Astrocyte of the spinal cord (primary cell): Measurements from ENCODE around the gene HSPA4.

Experiments
- DNase-seq: peaks from one replicate; pipeline ENCODE4 v3.0.0; 2011; ENCODE audit warnings: low read depth, low spot score
- H3K4me3 ChIP-seq: 2 replicates; pipeline ENCODE4 v1.5.1; 2011; ENCODE audit warnings: low read depth, mild to moderate bottlenecking, low read length, moderate library complexity
- CTCF ChIP-seq: IDR thresholded peaks from 2 replicates; pipeline ENCODE4 v1.5.1; 2012; ENCODE audit warnings: low read depth, mild to moderate bottlenecking, low read length, inconsistent platforms
- in situ Hi-C: cut with HindIII; loops from 2 replicates; pipeline ENCODE4 v1.10.0; 2017; ENCODE audit warnings: low sequenced_read_pairs

HSPA4 gene

DNA sequence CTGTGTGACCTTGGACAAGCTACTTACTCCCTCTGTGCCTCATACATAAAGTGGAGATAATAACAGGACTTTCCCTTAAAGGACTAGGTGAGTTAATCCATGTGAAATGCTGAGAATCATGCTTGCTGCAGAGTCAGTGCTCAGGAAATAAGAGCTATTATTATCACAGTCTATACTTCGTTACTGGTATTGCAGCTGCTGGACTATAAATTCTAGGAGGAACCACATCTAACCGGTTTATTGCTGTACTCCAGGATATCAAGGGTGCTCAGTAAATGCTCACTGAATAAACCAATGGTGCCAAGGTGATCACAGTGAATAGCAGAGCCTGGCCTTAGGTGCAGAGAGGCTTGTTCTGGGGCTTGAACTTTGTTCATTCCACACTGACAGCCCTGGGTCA is 69.3 kb downstream of the HSPA4 start:
- in situ Hi-C loops: no loop called here
- no peak overlapping the region for H3K4me3 ChIP-seq
- no peak for TF ChIP-seq CTCF
- DNase-seq: no peak

- no peak overlapping the region for H3K4me3 ChIP-seq
- in situ Hi-C loops: no loop called here
- no peak for DNase-seq
- no peak for TF ChIP-seq CTCF
Measured at GRCh38 chr5:133121611-133122150, 69.9 kb downstream of the HSPA4 start.

DNA sequence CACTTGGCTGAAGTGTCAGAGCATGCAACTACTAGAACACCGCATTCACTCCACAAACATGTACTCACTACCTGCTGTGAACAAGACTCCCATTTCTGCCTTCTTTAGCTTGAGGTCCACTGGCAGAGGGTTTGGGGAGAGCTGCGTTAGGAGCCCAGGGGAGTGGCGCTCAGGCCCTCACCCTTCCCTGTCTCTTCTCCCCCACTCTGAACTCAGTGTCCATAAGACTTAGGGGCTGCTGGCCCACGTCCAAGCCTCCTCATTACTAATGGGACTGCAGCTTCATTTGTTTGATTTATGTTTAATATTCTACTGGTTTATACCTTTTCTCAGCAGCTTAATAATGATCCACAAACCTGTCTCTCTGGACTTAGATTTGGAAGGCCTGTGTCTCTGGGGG is 70.9 kb downstream of the HSPA4 start:
- no peak overlapping the region for H3K4me3 ChIP-seq
- in situ Hi-C loops: no loop called here
- no peak for DNase-seq
- TF ChIP-seq CTCF: no peak

GRCh38 chr5:133123297-133123696 is 71.5 kb downstream of the HSPA4 start:
- DNase-seq: no peak
- in situ Hi-C loops: no loop called here

DNA sequence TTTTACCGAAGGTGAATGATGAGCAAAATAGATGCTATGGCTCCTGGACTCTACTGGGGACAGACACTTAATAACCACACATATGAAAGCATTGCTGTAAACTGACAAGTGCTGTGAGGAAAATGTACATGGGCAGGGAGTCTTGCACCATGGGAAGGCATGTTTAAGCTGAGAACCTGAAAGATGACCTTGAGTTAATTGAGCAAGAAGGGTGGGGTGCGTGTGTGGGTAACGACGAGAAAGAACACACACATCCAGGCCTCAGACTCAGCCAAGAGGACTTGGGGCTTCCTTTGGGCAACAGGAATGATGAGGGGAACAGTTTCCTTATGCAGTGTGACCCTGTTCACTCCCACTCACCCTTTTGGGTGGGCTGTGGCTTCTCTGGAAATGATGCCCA is 73.1 kb downstream of the HSPA4 start:
- DNase-seq: no peak
- no peak overlapping the region for H3K4me3 ChIP-seq
- in situ Hi-C loops: no loop called here
- TF ChIP-seq CTCF: no peak

More at GRCh38 chr5:133123297-133123696, 71.5 kb downstream of the HSPA4 start:
- no peak overlapping the region for H3K4me3 ChIP-seq
- TF ChIP-seq CTCF: no peak

GRCh38 chr5:133128066-133128465 is 76.3 kb downstream of the HSPA4 start:
- no peak for DNase-seq
- in situ Hi-C loops: no loop called here
- H3K4me3 ChIP-seq: no peak overlapping the region
- TF ChIP-seq CTCF: no peak

GRCh38 chr5:133129289-133129688 is 77.5 kb downstream of the HSPA4 start:
- DNase-seq: no peak
- in situ Hi-C loops: no loop called here
- H3K4me3 ChIP-seq: no peak overlapping the region
- no peak for TF ChIP-seq CTCF
